HFF-Myc (cell line): ENCODE results near the gene POFUT1.
"Not testable (repeated sequence)": the region's sequence is repeated elsewhere in the genome, so short reads cannot be mapped to it uniquely, and the experiment has no call there.

Experiments
- DNase-seq: peaks from one replicate; pipeline ENCODE4 v3.0.0-alpha.2; 2011; ENCODE audit warnings: low read depth; ENCODE audit errors: extremely low read depth
- H3K4me3 ChIP-seq: replicated peaks from 2 replicates; pipeline ENCODE4 v1.5.1; 2011; ENCODE audit warnings: low read depth, mild to moderate bottlenecking, control low read depth, low read length
- CTCF ChIP-seq: IDR thresholded peaks from 2 replicates; pipeline ENCODE4 v1.5.1; 2012; ENCODE audit warnings: mild to moderate bottlenecking, low read depth, low read length, control low read depth; ENCODE audit errors: missing control alignments

Gene POFUT1

GRCh38 chr20:32189123-32189410, 18.6 kb upstream of the POFUT1 start:
- no peak for DNase-seq
- H3K4me3 ChIP-seq = no peak overlapping the region
- TF ChIP-seq CTCF = no peak

DNA sequence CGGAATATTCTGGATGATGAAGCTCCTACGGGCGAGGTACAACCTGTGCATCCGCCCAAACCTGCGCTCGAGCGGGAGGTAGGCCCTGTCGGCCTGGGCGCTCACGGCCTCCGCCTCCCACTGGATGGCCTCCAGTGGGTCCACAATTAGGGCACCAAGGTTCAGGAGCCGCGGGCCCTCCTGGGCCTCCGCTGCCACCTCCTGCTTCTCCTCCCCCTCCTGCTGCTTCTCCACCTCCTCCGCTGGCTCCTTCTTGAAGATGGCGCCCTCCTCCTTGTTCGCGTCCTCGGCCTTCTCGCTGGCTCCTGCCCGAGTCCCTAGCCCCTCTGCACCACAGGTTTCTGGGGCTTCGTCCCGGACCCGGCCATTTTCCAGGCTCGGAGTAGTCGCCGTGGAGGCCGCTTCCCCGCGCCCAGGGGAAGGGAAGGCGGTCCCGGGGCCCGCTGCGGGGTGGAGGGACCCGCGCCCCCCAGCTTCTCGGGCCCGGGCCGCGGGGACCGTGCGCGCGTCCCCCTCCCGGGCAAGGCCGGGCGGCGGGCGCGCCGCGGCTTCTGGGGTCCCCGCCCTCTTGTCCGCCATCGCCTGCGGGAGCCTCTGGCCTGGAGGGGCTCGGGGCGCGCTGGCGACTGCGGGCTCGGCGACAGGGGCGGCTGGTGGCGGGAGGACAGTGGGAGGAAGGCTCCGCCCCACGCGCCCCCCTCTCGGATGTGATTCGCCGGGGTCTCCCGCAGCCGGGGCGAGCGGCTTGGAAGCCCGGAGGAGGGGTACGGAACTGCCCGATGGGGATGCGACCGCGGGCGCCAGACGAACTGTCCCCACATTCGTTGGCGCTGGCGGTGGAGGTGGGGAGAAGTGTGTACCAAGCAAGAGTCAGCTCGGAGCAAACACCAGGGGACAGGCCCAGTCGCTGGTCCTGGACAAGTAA, 17.7 kb upstream of the POFUT1 start:
- no peak for DNase-seq

DNA sequence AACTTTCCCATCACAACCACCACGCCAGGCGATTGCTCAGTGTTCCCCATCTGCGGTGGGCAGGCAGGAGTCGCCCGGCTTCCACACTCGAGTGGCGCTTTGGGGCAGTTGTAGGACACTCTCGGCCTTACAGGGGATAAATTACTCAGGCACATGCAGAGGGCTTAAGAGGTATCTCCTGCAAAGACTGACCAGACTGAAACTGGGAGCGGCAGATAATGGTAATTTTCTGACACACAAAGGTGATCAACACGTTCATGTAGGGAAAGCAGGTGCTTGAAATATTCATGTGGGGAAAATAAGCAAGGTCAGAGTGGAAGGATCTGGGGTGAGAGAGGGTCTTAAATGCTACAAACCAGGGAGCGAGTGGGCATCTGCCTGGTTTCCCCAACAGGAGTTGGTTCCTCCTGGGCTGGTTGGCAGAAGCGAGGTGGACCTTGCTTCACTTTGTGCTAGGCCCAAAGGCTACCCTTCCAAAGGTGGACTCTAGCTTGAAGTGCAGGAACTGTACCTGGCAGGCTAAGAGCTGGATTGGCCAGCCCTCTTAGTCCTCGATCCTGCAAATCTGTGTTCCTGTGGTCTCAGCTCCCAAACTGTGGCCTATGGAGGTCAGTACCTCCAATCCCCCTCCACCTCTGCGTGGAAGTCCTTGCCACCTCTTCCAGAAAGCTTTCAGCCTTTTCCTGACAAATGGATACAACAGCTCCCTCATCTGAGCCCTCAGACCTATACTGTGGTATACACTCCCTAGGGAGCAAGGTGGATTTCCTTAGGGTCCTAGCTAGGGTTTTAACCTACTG, 16.9 kb upstream of the POFUT1 start:
- H3K4me3 ChIP-seq = peak overlapping the region; percentile 41
- no peak for TF ChIP-seq CTCF
- no peak for DNase-seq

More for the DNA sequence above, 17.7 kb upstream of the POFUT1 start:
- H3K4me3 ChIP-seq = peak overlapping the region; percentile 41
- no peak for TF ChIP-seq CTCF

GRCh38 chr20:32191422-32191821, 16.3 kb upstream of the POFUT1 start:
- DNase-seq = no peak
- no peak overlapping the region for H3K4me3 ChIP-seq
- TF ChIP-seq CTCF = no peak

DNA sequence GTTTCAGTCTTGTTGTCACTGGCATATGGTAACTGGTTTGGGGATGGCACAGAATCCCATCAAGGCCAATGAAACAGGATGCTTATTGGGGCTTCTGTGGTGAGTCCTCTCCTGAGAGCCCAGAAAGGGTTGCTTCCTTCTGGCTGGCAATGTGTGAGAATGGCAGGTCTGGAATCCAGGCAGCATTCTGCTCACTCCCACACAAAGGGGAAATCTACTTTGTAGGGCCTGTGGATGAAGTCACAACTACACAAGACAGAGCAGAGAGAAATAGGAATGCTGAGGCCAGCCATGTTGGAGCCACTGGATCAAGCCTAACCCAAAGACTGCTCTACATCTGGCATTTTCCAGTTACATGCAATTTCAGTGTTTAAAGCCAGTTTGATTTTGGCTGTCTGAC, 15.8 kb upstream of the POFUT1 start:
- DNase-seq = no peak
- no peak for TF ChIP-seq CTCF
- no peak overlapping the region for H3K4me3 ChIP-seq

- DNase-seq = no peak
- TF ChIP-seq CTCF = no peak
- no peak overlapping the region for H3K4me3 ChIP-seq
Observed at GRCh38 chr20:32192698-32193097, 15.0 kb upstream of the POFUT1 start.

DNA sequence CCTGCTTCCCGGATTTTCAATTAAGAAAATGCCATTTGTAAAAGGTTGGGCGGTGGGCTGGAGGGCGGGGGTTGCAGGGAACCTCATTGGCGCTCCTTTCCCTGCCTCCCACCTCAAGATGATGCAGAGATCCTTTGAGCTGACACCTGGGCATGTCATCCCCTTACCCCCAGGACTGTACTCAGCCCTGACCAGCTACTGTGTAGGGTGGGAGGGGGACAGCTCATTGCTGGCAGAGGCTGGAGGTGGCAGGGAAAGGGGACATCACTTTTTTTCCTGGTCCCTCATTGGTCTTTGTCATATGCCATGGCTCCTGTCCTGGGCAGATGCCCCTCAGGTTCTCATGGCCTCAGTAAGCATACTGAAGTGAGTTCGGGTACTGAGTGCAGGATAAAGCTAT, 14.3 kb upstream of the POFUT1 start:
- not testable (repeated sequence) for DNase-seq, H3K4me3 ChIP-seq
